ENCODE data around the gene DNAH14. TPM values are rescaled to one million over a fixed set of nuclear protein-coding genes. Genes with fewer than 3 reads are reported as not detected.
A peak's percentile ranks its signal among the peaks of the same experiment; 100 is the strongest.

Gene DNAH14
- total and polyA plus RNA-seq, 3 donors from 2014 or later, result 30.1 to 82.1 (median 37.3) TPM

DNA sequence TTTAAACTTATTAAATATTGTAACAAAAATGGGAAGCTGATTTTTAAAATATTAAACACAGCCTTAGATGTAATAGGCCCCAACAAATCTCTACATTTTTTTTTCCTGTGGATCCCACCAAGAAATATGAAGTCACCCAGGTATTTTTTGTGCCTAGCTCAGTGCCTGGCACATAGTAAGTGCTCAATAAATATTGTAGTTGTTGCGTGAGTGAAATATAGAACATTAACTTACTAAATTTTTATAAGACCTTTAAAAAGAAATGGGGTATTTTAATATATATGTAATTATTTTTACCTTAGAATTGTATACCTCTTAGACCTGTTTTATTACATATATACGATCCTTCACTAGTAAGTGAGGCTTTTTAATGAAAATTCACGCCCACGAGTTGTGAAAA is 569 bp upstream of the DNAH14 start:
- intact Hi-C loops (cut with DNase I; ENCODE audit: low total_unique reads), result no loop called here
- no peak for DNase-seq
- H3K36me3 ChIP-seq (ENCODE audit: low read depth, missing control alignments), result no peaks in the 10 kb centered on the region
- H3K9me3 ChIP-seq, result no peaks in the 10 kb centered on the region
- WGBS, 2 donors, result 55 to 68% methylated on average over 4 of the region's 4 CpGs
- no peaks in the 10 kb centered on the region for H3K27me3 ChIP-seq
- TF ChIP-seq, protein P1, sequence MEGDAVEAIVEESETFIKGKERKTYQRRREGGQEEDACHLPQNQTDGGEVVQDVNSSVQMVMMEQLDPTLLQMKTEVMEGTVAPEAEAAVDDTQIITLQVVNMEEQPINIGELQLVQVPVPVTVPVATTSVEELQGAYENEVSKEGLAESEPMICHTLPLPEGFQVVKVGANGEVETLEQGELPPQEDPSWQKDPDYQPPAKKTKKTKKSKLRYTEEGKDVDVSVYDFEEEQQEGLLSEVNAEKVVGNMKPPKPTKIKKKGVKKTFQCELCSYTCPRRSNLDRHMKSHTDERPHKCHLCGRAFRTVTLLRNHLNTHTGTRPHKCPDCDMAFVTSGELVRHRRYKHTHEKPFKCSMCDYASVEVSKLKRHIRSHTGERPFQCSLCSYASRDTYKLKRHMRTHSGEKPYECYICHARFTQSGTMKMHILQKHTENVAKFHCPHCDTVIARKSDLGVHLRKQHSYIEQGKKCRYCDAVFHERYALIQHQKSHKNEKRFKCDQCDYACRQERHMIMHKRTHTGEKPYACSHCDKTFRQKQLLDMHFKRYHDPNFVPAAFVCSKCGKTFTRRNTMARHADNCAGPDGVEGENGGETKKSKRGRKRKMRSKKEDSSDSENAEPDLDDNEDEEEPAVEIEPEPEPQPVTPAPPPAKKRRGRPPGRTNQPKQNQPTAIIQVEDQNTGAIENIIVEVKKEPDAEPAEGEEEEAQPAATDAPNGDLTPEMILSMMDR (IDR thresholded peaks at IDR 0.05), result no peak
- TF ChIP-seq POLR2A (IDR thresholded peaks at IDR 0.05), result no peak
- H3K27ac ChIP-seq, result no peak overlapping the region
- peak overlapping the region; percentile 69 to 73 for H3K4me3 ChIP-seq
- no peaks in the 10 kb centered on the region for H3K4me1 ChIP-seq

DNA sequence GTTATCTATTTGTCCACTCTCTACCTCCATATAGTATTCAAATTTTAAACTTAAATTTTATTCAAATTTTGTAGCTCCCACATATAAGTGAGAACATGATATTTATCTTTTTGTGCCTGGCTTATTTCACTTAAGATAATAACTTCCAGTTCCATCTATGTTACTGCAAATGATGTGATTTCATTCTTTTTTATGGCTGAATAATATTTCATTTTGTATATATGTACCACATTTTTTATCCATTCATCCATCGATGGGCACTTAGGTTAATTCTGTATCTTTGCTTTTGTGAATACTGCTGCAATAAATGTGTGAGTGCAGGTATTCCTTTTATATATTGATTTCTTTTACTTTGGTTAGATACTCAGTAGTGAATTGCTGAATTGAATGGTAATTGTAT is 2.1 kb downstream of the DNAH14 start:
- 95 to 100% methylated on average over 1 of the region's 1 CpG for WGBS, 2 donors
- DNase-seq, result no peak

DNA sequence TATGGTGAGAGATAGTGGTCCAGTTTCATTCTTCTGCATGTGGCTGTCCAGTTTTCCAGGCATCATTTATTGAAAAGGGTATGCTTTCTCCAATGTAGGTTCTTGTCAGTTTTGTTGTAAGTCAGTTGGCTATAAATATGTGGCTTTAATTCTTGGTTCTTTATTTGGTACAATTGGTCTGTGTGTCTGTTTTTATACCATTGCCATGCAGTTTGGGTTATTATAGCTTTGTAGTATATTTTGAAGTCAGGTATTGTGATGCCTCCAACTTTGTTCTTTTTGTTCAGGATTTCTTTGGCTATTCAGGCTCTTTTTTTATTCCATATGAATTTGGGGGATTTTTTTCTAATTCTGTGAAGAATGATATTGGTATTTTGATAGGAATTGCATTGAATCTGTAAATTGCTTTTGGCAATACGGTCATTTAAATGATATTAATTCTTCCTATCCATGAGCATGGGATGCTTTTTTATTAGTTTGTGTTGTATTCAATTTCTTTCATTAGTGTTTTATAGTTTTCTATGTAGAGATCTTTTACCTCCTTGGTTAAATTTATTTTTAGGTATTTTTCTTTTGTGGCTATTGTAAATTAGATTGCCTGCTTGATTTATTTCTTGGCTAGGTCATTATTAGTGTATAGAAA is 3.3 kb downstream of the DNAH14 start:
- TF ChIP-seq POLR2A (IDR thresholded peaks at IDR 0.05), result no peak
- TF ChIP-seq, protein P1 (IDR thresholded peaks at IDR 0.05), result no peak
- Histone ChIP-seq H3K36me3 (ENCODE audit: low read depth, missing control alignments) (no peaks in the 10 kb centered on the region), H3K27ac (no peak overlapping the region), H3K4me3 (no peak overlapping the region), H3K4me1 (no peaks in the 10 kb centered on the region), H3K9me3 (no peaks in the 10 kb centered on the region), H3K27me3 (no peaks in the 10 kb centered on the region)
- 91 to 92% methylated on average over 1 of the region's 1 CpG for WGBS, 2 donors
- intact Hi-C loops (cut with DNase I; ENCODE audit: low total_unique reads), result no loop called here
- no peak for DNase-seq

More for the DNA sequence above, 2.1 kb downstream of the DNAH14 start:
- Histone ChIP-seq H3K4me3 (no peak overlapping the region), H3K36me3 (ENCODE audit: low read depth, missing control alignments) (no peaks in the 10 kb centered on the region), H3K4me1 (no peaks in the 10 kb centered on the region), H3K27ac (no peak overlapping the region), H3K27me3 (no peaks in the 10 kb centered on the region), H3K9me3 (no peaks in the 10 kb centered on the region)
- intact Hi-C loops (cut with DNase I; ENCODE audit: low total_unique reads), result no loop called here
- TF ChIP-seq POLR2A (IDR thresholded peaks at IDR 0.05), result no peak
- TF ChIP-seq, protein P1 (IDR thresholded peaks at IDR 0.05), result no peak

DNA sequence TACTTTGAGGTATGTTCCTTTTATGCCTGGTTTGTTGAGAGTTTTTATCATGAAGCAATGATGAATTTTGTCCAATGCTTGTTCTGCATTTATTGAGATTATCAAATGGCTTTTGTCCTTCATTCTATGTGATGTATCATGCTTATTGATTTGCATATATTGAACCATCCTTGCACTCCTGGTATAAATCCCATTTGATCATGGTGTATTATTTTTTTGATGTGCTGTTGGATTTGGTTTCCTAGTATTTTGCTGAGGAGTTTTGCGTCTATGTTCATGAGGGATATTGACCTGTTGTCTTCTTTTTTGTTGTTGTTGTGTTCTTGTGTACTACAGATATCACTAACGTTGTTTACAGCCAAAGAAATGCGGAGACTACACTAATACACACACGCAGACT is 4.1 kb downstream of the DNAH14 start:
- TF ChIP-seq, protein P1 (IDR thresholded peaks at IDR 0.05), result no peak
- TF ChIP-seq POLR2A (IDR thresholded peaks at IDR 0.05), result no peak
- DNase-seq, result no peak
- intact Hi-C loops (cut with DNase I; ENCODE audit: low total_unique reads), result no loop called here
- Histone ChIP-seq H3K27me3 (no peaks in the 10 kb centered on the region), H3K36me3 (ENCODE audit: low read depth, missing control alignments) (no peaks in the 10 kb centered on the region), H3K9me3 (no peaks in the 10 kb centered on the region), H3K4me3 (no peak overlapping the region), H3K4me1 (no peaks in the 10 kb centered on the region), H3K27ac (no peak overlapping the region)
- 96 to 97% methylated on average over 4 of the region's 4 CpGs for WGBS, 2 donors

DNA sequence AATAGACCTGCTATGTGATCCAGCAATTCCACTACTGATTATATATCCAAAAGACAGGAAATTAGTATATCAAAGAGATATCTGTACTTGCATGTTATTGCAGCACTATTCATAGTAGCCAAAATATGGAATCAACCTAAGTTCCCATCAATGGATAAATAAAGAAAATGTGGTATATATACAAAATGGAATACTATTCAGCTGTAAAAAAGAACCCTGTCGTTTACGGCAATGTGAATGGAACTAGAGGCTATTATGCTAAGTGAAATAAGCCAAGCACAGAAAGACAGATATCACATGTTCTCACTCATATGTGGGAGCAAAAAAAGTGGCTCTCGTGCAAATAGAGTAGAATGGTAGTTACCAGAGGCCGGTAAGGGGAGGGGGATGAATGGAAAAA is 9.2 kb downstream of the DNAH14 start:
- WGBS, 2 donors, result 96% methylated on average over 4 of the region's 4 CpGs
- no peak for TF ChIP-seq POLR2A (IDR thresholded peaks at IDR 0.05)
- TF ChIP-seq, protein P1 (IDR thresholded peaks at IDR 0.05), result no peak

More for the DNA sequence above, 9.2 kb downstream of the DNAH14 start:
- Histone ChIP-seq H3K27ac (no peak overlapping the region), H3K27me3 (no peaks in the 10 kb centered on the region), H3K4me1 (no peaks in the 10 kb centered on the region), H3K36me3 (ENCODE audit: low read depth, missing control alignments) (no peaks in the 10 kb centered on the region), H3K9me3 (no peaks in the 10 kb centered on the region), H3K4me3 (no peak overlapping the region)
- intact Hi-C loops (cut with DNase I; ENCODE audit: low total_unique reads), result no loop called here
- DNase-seq, result no peak
